WI38 (cell line): ENCODE data around the gene GLYATL2.

ENCODE experiments used
- H3K4me3 ChIP-seq: 2 replicates; pipeline ENCODE4 v1.5.1; 2011; ENCODE audit warnings: low read depth, mild to moderate bottlenecking, control low read depth, low read length
- CTCF ChIP-seq: IDR thresholded peaks from 2 replicates; pipeline ENCODE4 v1.5.1; 2012; ENCODE audit warnings: low read depth, mild to moderate bottlenecking, control low read depth, low read length

Gene GLYATL2

GRCh38 chr11:58844361-58845005 lies at the start of gene GLYATL2:
GLYATL2 (minus strand) TSS chr11:58844704; CDS start chr11:58839612, 5,092 bp downstream.
- TF ChIP-seq CTCF: no peak
- no peak within 1 kb of the TSS for H3K4me3 ChIP-seq

GRCh38 chr11:58893899-58894298 lies 49.4 kb upstream of the GLYATL2 start:
- no peak for TF ChIP-seq CTCF
- no peak overlapping the region for H3K4me3 ChIP-seq

GRCh38 chr11:58888579-58888978 lies 44.1 kb upstream of the GLYATL2 start:
- H3K4me3 ChIP-seq: no peak overlapping the region
- no peak for TF ChIP-seq CTCF

- no peak for TF ChIP-seq CTCF
- H3K4me3 ChIP-seq: no peak overlapping the region
Observed at GRCh38 chr11:58887452-58887851, 42.9 kb upstream of the GLYATL2 start.

- no peak for TF ChIP-seq CTCF
- no peak overlapping the region for H3K4me3 ChIP-seq
Observed at GRCh38 chr11:58880625-58881024, 36.1 kb upstream of the GLYATL2 start.

- TF ChIP-seq CTCF: no peak
- H3K4me3 ChIP-seq: no peak overlapping the region
Observed at GRCh38 chr11:58880166-58880565, 35.7 kb upstream of the GLYATL2 start.

- TF ChIP-seq CTCF: no peak
- H3K4me3 ChIP-seq: no peak overlapping the region
Observed at GRCh38 chr11:58867556-58867955, 23.1 kb upstream of the GLYATL2 start.
